ENCODE results near the gene CST7.

CST7 gene

DNA sequence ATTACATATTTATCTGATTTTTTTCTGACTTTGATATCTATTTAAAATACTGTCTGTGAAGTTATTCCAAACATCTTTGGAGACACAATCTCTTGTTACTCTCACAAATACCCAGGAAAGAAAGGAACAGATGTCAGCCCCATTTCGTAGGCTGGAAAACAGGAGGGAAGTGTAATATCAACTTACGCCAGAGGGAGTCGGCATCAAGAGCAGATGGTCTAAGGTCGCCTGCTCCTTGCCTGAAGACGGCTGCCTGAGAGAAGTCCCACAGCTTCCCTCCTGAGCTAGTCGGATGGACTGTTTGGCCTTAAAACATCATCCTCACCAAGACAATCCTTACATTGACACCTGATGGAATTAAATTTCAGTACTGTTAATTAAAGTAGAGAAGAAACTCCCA lies 13.4 kb downstream of the CST7 start:
- in situ Hi-C loops (cut with MboI; ENCODE audit: low sequenced_read_pairs) = no loop called here

DNA sequence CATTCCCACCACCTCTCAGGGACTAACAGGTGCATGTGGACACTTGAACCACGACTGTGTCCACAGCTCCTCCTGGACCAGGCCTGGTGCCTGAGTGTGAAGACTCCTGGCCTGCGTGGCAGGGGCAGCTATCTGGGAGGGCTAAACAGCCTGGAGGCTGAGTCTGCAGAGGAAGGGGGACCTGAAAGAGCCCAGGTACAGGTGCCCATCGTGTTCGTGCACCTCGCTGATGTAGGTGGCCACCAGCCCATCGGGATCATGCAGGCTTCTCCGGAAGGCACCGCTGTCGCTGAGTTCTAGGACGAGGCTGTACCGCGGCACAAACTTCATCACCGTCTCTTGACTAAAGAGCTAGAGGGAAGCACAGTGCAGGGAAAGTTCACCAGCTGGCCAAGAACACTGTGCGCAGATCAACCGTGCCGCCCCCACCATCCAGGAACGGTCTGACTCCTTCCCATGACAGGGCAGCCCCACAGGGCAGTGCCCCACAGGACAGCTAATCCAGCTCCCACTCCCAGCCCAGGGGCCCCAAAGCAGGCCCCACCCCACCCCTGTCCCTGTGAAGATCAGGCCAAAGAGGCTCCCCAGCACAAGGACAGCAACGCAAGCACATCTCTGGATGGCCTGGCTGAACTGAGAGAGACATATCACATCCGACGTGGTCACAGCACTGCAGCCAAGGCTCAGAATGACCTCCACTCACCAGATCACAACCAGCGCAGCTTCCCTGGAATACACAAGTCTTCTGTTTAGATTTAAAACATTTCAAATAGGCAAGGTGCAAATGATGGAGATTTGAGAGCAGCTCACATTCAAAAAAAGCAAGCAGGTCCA lies 14.8 kb downstream of the CST7 start:
- in situ Hi-C loops (cut with MboI; ENCODE audit: low sequenced_read_pairs) = no loop called here

DNA sequence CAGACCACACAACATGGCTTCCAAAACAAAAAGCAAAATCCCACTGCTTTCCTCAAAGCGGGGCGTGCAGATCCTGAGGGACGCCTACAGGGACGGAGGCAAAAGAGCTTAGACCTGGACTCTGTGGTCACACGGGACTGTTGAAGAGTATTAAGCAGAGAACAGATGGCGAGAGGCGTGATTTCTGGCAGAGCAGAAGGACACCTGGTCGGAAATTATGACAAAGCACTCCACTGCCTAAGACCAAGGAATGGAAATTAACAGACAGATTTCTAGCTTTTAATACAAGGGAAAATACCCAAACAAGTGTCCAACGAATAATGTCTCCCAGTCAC lies 15.4 kb downstream of the CST7 start:
- in situ Hi-C loops (cut with MboI; ENCODE audit: low sequenced_read_pairs) = no loop called here

DNA sequence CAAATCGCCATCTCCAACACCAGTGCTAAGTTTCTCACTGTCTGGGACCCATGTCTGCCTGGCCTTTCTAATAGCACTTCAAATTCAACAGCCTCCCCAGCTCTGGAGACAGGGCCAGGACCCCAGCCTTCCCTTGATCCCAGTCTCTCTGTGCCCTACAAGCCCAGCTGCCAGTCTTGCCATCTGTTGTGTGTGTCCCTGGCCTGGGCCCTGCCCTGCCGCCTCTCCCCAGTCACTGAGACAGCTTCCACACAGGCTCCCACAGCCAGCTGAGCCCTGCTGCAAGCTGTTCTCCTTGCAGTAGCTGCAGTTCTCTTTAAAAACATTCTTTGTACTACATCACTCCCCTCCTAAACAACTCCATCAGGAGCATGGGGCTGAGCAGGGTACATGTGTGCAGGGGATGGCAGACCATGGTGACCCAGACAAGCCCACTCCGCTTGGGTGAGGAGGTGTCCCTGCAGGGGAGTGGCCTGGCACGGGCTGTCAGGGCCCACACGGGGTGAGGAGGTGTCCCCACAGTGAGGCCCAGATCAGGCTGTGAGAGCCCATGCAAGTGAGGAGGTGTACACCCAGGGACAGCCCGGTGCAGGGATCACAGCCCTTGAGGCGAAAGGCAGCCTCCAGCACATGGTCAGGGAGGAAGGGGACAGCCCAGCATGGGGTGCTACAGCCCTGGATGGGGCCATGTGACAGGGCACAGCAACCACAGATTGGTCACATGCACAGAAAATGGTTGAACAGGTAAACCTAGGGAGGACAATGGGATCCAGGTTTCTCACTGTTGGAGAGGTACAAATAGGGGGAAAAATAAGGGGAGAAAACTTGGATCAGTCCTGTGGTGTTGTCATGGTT lies 16.2 kb downstream of the CST7 start:
- in situ Hi-C loops (cut with MboI; ENCODE audit: low sequenced_read_pairs) = no loop called here

DNA sequence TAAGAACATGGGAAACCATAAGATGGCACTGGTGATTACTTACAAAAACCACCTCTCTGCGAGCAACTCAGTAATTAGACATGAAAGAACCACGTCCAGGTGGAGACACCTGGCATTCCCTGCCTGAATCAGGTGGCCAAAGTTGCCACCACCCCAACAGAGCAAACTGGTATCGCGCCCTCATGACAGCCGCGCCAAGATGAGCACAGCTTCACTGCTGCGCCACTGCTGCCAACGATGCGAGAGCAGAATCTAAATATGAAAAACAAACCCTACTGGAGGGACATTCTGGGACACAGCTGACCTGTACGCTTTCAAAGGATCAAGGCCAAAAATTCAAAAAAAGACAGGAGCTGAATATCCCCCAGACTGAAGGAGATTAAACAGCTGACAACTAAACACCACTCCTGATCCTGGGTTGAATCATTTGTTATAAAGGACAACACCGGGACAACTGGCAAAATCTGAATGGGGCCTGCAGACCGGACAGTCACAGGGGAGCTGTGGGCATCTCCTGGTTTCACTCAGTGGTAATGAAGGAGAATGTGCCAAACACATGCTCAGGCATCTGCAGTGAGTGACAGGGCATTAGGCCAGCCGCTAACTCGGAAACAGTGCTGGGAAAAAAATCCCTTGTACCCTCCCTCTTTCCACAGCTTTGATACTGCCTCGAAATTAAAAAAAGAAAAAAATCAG lies 17.4 kb downstream of the CST7 start:
- in situ Hi-C loops (cut with MboI; ENCODE audit: low sequenced_read_pairs) = no loop called here

DNA sequence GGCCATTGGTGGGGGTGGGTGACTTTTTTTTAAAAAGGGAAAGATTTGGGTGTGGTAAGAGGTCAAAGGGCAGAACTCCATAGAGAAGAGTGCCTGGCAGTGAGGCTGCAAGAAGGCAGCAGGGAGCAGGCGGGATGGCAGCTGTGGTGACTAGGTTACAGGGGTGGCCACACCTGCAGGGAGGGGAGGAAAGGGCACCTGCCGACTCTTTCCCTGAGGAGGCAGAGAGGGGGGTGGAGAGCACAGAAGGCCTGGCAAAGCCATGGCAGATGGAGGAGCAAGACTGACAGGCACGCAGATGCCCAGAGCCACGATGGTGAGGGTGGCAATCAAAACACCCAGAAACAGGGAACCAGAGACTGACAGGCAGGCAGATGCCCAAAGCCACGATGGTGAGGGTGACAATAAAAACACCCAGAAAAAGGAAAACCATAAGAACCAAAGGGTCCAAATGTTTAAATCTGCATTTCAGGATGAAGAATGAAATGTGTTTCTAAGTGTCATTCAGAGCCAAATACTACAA lies 19.3 kb downstream of the CST7 start:
- in situ Hi-C loops (cut with MboI; ENCODE audit: low sequenced_read_pairs) = no loop called here

DNA sequence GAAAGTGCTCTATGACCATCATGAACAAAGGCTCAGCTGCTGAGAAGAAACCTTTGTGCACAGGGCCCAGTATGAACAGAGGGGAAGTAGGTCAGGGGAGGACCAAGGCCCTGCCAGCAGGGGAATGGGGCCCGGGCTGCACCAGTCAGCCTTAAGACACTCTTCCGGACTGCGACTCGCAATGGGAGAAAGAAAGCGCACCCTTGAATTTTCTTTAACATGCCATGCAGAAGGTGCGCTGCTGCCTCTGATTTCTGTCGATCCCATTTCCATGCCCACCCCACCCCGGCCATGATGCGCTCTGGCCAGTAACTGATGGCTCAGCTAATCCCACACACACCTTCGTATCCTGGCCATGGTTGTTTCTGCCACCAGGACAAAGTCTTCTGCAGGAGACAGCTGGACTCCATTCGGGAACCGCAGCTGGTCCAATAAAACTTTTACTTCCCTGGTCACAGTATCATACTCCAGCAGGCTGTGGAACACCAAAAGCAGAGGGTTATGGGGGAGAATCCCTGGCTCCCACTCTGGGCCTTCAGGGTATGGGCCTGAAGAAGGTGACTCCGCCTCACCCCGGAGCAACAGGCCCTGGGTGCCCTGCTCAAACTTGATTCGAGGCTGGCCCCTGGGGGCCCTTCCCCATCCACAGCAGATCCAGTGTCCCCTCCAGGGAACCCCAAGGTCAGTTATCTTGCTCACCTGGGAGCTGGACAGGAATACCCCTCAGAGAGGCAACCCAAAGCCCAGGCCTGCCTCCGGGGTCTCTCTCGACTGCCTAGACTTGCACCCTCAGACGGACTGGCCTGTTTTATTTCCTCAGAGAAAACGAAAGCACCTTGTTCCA lies 20.3 kb downstream of the CST7 start:
- in situ Hi-C loops (cut with MboI; ENCODE audit: low sequenced_read_pairs) = no loop called here

DNA sequence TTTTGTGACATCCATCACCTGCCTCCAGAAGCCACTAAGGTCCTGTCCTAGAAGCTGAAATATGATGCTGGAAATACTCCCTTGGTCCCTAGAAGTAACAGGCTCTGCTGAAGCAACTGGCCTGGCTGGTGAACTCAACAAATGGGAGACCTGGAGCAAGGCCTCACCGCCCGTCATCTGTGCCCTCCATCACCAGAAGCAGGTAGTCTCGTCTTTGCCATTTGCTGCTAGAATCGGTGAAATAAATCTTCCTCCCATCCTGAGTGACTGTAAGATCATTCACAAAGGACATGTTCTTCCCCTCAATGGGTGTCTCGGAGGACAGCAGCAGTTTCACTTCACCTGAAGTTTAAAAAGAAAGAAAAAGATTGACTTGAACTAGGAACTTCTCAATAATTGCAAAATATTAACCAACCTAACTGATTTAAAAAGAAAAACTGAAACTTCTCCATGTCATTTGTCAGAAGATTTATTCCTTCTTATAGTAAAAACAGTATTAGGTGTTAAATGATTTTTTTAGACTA lies 21.0 kb downstream of the CST7 start:
- in situ Hi-C loops (cut with MboI; ENCODE audit: low sequenced_read_pairs) = no loop called here

DNA sequence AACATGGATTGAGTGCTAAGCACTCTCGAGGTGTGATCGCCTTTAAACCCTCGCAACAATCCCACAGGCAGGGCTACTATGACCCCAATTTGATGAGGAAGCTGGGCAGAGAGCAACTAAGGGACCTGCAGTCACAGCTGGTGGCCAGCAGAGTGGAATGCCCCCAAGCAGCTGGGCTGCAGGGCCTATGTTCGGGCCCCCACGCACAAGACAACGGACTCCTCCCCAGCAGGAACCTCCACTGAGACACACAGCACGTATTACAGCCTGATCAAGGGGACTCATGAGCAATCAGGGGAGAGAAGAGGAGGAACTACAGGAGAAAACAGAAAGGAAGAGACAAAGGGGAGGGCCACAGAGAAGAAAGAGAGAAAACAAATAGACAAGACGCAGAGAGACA lies 21.7 kb downstream of the CST7 start:
- in situ Hi-C loops (cut with MboI; ENCODE audit: low sequenced_read_pairs) = no loop called here

DNA sequence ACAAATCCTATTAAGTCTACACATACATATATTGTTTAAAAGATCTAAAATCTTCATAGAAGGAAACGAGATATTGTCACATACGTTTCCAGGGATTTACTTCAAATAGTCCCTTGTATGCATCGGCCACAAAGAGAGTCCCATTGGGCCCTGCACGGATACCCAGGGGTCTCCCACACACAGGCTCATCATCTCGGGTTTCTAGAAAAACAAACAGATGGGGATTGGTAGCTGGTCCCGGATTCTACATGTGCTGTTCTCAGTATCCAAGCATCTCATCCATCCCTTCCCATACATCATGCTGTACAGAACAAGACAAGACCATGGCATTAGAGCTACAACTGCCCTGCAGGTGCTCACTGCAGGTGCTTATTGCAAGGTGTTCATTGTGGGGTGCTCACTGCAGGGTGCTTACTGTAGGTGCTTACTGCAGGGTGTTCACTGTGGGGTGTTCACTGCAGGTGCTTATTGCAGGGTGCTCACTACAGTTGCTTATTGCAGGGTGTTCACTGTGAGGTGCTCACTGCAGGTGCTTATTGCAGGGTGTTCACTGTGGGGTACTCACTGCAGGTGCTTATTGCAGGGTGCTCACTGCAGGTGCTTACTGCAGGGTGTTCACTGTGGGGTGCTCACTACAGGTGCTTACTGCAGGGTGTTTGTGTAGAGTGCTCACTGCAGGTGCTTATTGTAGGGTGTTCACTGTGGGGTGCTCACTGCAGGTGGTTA lies 22.5 kb downstream of the CST7 start:
- in situ Hi-C loops (cut with MboI; ENCODE audit: low sequenced_read_pairs) = no loop called here

DNA sequence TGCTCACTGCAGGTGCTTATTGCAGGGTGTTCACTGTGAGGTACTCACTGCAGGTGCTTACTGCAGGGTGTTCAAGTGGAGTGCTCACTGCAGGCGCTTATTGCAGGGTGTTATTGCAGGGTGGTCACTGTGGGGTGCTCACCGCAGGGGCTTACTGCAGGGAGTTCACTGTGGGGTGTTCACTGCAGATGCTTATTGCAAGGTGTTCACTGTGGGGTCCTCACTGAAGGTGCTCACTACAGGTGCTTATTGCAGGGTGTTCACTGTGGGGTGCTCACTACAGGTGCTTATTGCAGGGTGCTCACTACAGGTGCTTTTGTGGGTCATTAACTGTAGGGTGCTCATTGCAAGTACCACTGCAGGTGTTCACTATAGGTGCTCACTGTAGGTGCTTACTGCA lies 23.3 kb downstream of the CST7 start:
- in situ Hi-C loops (cut with MboI; ENCODE audit: low sequenced_read_pairs) = no loop called here

DNA sequence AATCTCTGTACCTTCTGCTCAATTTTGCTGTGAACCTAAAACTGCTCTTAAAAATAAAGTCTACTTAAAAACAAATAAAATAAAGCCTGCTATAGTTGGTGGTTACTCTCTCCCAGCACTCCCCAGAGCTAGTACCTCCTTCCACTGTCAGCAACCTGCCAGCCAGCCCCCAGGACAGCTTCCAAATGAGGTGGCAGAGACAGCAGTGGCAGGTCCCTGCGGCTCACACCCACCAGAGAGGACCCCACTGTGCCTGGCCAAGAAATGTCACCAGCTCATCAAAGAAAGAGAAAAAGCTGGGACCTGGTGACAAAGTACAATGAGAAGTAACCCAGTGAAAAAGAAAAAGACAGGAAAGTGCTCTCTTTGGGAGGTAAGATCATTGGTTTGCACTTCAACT lies 28.3 kb downstream of the CST7 start:
- in situ Hi-C loops (cut with MboI; ENCODE audit: low sequenced_read_pairs) = no loop called here

DNA sequence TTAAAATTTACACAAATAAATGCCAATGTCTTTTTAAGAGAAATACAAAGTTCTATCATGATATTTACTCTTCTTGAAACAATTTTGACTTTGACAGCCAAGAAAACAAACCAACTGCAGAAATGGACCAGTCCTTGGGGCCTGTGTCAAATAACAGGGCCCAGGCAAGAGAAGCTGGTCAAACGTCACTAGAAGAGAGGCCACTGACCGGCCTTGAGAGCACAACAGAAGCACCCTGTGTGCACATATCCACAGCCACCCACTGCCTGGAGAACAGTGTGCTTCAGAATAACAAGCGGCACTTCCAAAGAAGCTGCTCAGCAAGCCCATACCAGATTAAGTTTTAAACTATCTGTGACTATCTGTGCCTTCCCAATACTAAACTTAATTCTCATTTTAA lies 28.7 kb downstream of the CST7 start:
- in situ Hi-C loops (cut with MboI; ENCODE audit: low sequenced_read_pairs) = no loop called here

DNA sequence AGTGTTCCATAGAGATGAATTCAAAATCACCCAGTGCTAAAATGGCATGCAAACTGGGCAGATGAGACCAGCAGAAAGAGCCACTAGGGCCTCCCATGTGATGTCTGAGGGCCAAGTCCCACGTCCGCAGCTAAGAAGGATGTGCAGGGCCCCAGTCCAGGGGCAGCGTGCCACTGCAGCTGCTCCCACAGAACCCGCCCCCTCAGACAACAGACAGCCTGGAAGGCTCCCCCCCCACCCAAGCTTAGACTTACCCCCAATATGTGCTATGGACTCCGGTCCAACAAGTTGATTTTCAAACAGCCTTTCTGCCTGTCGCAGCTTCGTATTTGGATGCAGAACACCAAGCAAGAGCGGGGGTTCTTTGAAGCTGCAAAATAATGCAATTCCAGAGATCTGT lies 29.4 kb downstream of the CST7 start:
- in situ Hi-C loops (cut with MboI; ENCODE audit: low sequenced_read_pairs) = no loop called here

DNA sequence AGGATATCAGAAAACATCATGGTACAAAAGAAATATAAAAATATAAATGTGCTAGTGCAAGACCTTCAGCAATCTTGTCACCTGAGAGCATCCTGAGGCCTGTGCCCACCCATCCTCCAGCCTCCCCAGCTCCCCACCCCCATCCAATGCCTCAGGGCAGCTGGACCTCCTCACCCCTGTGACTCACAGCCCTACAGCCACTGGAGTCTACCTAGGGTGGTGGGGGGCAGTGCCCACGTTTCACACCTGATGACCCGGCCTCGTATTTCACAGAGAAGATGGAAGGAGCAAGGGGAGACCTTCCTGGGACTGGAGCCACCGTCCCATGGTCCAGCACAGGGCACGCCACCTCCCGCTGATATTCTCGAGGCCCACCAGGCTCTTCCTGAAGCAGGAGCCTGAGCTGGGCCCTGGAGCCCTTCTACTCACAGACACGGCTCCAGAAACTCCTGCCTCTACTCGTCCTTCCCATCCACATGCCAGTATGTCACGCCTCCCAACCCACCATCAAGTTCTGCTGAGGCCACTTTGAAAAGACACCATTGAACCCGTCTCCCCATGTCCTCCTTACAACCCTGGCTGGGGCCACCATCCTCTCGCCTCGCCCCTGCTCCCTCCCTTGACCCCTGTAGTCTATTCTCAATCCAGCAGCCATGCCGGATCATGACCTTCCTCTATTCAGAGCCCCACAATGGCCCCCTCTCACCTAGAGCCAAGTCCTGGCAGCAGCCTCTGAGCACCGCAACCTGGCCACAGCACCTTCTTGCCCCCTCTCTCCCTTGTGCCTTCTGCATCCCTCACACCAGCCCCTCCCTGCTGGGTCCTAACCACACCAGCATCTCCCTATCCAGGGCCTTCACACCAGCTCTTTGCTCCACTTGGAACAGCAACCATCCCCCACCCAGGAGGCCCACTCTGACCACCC lies 30.2 kb downstream of the CST7 start:
- in situ Hi-C loops (cut with MboI; ENCODE audit: low sequenced_read_pairs) = no loop called here

DNA sequence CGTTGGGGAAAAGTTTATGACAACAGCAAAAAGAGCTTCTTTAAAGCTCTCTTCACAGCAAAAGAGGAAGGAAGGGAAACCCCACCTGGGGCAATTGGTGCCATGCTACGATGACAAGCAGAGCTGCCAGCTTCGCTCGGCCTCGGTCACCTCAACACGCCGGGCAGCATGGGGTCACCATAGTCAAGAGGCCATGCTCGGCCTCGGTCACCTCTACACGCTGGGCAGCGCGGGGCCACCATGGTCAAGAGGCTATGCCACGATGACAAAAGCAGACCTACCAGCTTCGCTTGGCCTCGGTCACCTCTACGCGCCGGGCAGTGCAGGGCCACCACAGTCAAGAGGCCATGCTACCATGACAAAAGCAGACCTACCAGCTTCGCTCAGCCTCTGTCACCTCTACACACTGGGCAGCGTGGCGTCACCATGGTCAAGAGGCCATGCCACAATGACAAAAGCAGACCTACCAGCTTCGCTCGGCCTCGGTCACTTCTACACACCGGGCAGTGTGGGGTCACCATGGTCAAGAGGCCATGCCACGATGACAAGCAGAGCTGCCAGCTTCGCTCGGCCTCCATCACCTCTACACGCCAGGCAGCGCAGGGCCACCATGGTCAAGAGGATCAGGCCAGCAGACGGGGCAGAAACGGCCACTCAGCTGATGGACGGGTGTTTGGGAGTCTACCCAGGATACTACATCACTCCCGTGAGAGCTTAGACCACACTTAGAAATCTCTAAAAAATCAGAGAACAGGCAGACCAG lies 31.4 kb downstream of the CST7 start:
- in situ Hi-C loops (cut with MboI; ENCODE audit: low sequenced_read_pairs) = no loop called here

DNA sequence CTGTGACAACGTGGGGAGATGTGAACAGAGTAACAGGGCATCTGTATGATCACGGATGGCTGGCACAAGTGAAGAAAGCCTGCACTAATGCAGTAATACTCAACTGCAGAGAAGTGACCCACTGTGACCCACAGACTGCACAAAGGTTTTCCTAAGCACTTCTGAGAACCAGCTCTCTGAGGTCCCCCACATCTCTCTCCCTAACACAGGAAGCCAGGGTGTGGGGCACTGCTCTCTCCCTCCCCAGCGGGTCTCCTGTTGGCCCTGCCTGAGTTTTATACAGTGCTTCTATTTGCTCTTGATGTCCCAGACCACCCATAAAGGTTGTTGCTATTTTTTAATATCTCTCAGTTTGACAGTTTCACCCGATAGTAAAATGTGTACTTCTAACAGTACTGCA lies 32.2 kb downstream of the CST7 start:
- in situ Hi-C loops (cut with MboI; ENCODE audit: low sequenced_read_pairs) = no loop called here

DNA sequence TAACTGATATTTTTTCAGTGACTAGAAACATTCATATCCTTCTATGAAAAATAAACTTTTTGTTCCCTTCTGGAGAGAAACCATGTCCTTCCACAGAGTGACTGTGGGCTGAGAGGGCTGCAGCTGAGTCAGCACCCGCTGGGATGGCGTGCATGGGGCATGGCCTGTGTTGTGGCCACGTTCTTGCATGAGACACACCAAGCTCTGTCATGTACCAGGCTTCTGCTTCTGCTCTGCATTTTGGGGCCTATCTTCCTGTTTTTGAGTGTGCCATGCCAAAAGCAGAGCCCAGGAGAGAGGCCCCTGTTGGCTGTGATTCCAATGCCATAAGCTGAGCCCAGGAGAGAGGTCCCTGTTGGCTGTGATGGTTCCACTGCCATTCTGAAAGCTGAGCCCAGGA lies 32.7 kb downstream of the CST7 start:
- in situ Hi-C loops (cut with MboI; ENCODE audit: low sequenced_read_pairs) = no loop called here

Measured in HL-60/S4 treated with retinoic acid at 250 ng/mL for 4 days and 3 days (cell line).